Activated CD8-positive, alpha-beta T cell treated with anti-CD3 and anti-CD28 coated beads, Interleukin-2, amount 10 ng/mL, durations not matched to agents 7 days and 5 days (primary cell): ENCODE measurements around the gene TRMT61A. TPM values are rescaled to one million over a fixed set of nuclear protein-coding genes. Genes with fewer than 3 reads are reported as not detected.

Experiments
- ATAC-seq: fragments of 150-1000 bp; cut with Tn5 transposase; one replicate; pipeline ENCODE4 v1.10.0; 2021; ENCODE audit warnings: moderate library complexity
- CTCF ChIA-PET: fragments of 350-600 bp; sonication (Branson Sonifier 250); formaldehyde crosslinking; loops from one replicate; lab custom pipeline; 2021; ENCODE audit warnings: antibody characterized with exemption; lab: Charles Lee
- POLR2A ChIA-PET: fragments of 350-600 bp; sonication (Branson Sonifier 250); formaldehyde crosslinking; loops from one replicate; lab custom pipeline; 2021; ENCODE audit warnings: antibody characterized with exemption; lab: Charles Lee
- DNase-seq: peaks from one replicate; pipeline ENCODE4 v3.0.0-alpha.2; 2020
- H3K27ac Mint-ChIP-seq: one replicate; pipeline ENCODE4 v1.8.0; 2021; ENCODE audit warnings: mild to moderate bottlenecking, mixed read lengths
- H3K27me3 Mint-ChIP-seq: one replicate; pipeline ENCODE4 v1.8.0; 2021; ENCODE audit warnings: low read depth, mixed read lengths
- H3K36me3 Mint-ChIP-seq: one replicate; pipeline ENCODE4 v1.8.0; 2021; ENCODE audit warnings: low read depth, mixed read lengths
- H3K4me1 Mint-ChIP-seq: one replicate; pipeline ENCODE4 v1.8.0; 2021; ENCODE audit warnings: low read depth, mixed read lengths
- H3K4me3 Mint-ChIP-seq: one replicate; pipeline ENCODE4 v1.8.0; 2021; ENCODE audit warnings: mild to moderate bottlenecking, mixed read lengths
- H3K9me3 Mint-ChIP-seq: one replicate; pipeline ENCODE4 v1.8.0; 2022; ENCODE audit warnings: mixed read lengths; ENCODE audit not compliant: insufficient read depth
- total RNA-seq, 2 experiments: library from RNA; stranded (reverse); gene quantifications; one replicate each; pipeline ENCODE4 v1.2.3, GENCODE V29; 2021

The TRMT61A gene
- total RNA-seq, 2 experiments from 2014 or later: 8.5 to 8.8 TPM

DNA sequence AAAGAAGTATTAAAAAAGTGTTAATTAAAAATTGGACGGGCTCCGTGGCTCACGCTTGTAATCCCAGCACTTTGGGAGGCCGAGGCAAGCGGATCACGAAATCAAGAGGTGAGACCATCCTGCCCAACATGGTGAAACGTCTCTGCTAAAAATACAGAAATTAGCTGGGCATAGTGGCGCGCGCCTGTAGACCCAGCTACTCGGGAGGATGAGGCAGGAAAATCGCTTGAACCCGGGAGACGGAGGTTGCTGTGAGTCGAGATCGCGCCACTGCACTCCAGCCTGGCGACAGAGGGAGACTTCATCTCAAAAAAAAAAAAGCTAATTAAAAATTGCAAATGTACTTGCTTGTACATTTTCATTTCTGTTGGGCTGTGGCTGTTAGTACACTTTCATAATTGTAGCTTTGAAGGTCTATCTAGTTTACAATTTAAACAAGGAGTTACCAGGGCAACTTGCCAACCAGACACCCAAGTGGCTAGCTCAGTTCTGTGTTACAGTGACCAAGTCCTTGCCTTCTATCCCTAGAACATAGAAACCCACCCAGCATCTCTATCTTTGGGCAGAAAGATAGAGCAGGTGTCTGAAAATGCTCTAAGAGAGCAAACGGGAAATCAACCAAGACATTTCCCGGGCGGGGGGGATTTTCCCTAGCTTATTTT is 35.0 kb downstream of the TRMT61A start:
- Mint-ChIP-seq H3K27me3 (no peaks in the 10 kb centered on the region), H3K4me3 (peak overlapping the region; percentile 91), H3K9me3 (no peaks in the 10 kb centered on the region), H3K4me1 (peaks cover 46% of the 10 kb centered on the region), H3K36me3 (peaks cover 28% of the 10 kb centered on the region), H3K27ac (peak overlapping the region; percentile 33)
- no peak for DNase-seq
- ChIA-PET CTCF (interaction anchor here (0.7 to 1.8 kb wide), 2 partner anchors 11 to 45 kb away, joined by 3 to 4 read pairs; no protein-coding TSS in a partner anchor), POLR2A (interaction anchor here (0.6 kb wide), 2 partner anchors 34 to 65 kb away, joined by 3 read pairs; partner anchors contain the start of gene KLC1)
- no peak for ATAC-seq

DNA sequence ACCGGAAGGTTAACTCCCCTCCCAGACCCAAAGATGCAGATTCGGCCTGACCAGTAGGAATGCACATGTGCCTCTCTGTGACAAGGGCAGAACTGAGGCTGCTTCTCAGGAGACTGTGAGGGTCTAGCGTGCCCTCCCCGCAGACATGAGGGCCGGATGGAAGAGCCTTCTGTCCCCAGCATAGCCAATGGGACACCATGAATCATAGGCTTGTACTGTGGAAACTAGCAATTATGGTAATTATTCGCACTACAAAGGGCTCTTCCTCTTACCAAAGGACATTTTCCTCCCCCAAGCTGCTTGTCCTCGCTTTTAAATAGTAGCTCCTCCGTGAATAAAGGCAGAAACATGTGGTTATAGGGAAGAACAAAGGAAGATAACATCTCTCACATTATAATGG is 40.0 kb downstream of the TRMT61A start:
- Mint-ChIP-seq H3K36me3 (peaks cover 7% of the 10 kb centered on the region), H3K9me3 (no peaks in the 10 kb centered on the region), H3K4me1 (peaks cover 16% of the 10 kb centered on the region), H3K27me3 (no peaks in the 10 kb centered on the region), H3K27ac (no peak overlapping the region), H3K4me3 (no peak overlapping the region)
- ATAC-seq (no peak), DNase-seq (no peak)
- CTCF ChIA-PET: interaction anchor here (1.0 to 1.1 kb wide), 3 partner anchors 9 to 111 kb away, joined by 3 to 7 read pairs (median 3); no protein-coding TSS in a partner anchor
- POLR2A ChIA-PET: no interaction called here

DNA sequence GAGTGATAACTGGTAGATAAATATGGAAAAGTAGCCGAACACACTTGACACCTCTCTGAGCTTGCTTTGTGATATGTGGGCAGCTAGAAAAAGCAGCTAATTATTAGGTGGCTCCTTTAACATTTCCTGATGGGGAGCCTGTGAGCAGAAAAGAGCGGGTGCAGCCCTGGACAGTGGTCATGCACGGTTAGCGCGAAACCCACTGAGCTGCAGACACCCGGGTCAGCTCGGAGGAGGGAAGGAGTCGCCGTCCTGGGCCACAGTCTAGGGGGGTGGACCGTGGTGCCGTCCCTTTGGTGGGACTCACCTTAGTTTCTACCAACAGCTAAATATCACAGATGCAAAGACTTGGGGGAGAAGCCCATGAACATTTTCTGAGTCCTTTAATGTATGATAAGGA is 40.4 kb downstream of the TRMT61A start:
- no peak for ATAC-seq
- CTCF ChIA-PET: interaction anchor here (1.0 to 1.1 kb wide), 3 partner anchors 10 to 111 kb away, joined by 3 to 7 read pairs (median 3); no protein-coding TSS in a partner anchor
- H3K27ac Mint-ChIP-seq: no peak overlapping the region

GRCh38 chr14:103574104-103574503 is 45.1 kb downstream of the TRMT61A start:
- H3K4me3 Mint-ChIP-seq: no peak overlapping the region
- no peak overlapping the region for H3K27ac Mint-ChIP-seq
- DNase-seq (no peak), ATAC-seq (no peak)
- H3K27me3 Mint-ChIP-seq: no peaks in the 10 kb centered on the region
- ChIA-PET CTCF (interaction anchor here (0.6 to 1.4 kb wide), 3 partner anchors 13 to 238 kb away, joined by 3 to 4 read pairs (median 3); no protein-coding TSS in a partner anchor), POLR2A (no interaction called here)
- H3K36me3 Mint-ChIP-seq: peaks cover 13% of the 10 kb centered on the region
- no peaks in the 10 kb centered on the region for H3K9me3 Mint-ChIP-seq
- peaks cover 1% of the 10 kb centered on the region for H3K4me1 Mint-ChIP-seq

More for the DNA sequence above, 40.4 kb downstream of the TRMT61A start:
- POLR2A ChIA-PET: no interaction called here
- H3K27me3 Mint-ChIP-seq: no peaks in the 10 kb centered on the region
- H3K4me3 Mint-ChIP-seq: no peak overlapping the region
- no peak for DNase-seq
- peaks cover 13% of the 10 kb centered on the region for H3K4me1 Mint-ChIP-seq
- H3K9me3 Mint-ChIP-seq: no peaks in the 10 kb centered on the region
- peaks cover 8% of the 10 kb centered on the region for H3K36me3 Mint-ChIP-seq

DNA sequence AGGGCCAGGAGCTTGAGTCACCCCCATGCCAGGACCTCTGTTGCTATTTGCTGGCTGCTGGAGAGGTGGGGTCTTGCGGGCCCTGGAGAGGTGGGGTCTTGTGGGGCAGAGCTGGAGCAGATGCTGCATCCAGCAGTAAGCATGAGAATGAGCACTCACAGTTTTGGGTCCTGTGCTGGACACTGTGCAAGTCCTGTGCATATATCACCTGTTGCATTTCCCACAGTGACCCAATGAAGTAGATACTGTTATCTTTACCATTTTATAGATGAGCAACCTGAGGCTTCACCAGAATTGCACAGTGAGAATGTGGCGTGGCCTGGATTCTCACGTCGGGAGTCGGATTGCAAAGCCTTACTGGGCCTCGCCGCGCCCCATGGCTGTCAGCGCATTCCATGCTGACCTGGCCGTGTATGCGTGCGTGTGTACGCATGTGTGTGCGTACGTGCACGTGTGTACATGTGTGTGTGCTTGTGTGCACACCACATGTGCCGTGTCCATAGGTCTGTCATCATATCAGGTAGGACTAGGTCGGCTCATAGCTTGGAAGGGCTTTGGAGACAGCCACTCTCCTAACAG is 45.8 kb downstream of the TRMT61A start:
- CTCF ChIA-PET: interaction anchor here (1.4 kb wide), 1 partner anchor 105 kb away, joined by 4 read pairs; no protein-coding TSS in a partner anchor
- ATAC-seq: no peak

DNA sequence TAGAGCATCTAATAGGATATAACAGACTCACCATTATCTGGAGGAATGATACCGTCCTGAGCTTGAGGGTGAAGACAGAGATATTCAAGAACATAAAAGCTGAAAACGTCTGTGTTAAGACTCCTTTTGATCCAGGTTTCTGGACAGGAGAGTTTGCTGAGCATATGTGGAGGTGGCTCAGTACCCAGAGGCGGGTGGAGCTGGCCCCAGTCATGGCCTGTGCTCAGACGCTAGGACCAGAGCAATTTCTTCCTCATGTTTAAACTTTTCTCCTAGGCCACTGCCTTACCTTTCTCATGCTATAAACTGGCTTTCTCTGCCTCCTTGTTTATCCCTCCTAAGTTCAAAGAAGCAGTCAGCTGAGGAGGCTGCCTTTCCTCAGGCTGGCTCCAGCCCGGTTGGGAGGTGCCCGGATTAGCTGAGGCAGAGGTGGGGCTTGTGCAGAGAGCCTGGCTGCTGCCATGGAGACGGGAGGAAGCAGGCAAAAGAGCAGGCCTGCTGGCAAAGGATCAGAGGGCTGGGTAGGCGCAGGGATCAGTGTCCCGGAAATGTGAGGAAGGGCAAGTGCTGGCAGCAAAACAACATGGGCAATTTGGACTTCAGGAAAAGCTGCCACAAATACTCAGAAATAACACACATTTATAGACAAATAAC is 47.5 kb downstream of the TRMT61A start:
- ATAC-seq: no peak
- Mint-ChIP-seq H3K36me3 (peaks cover 13% of the 10 kb centered on the region), H3K9me3 (no peaks in the 10 kb centered on the region), H3K27ac (no peak overlapping the region), H3K27me3 (no peaks in the 10 kb centered on the region), H3K4me1 (no peaks in the 10 kb centered on the region), H3K4me3 (no peak overlapping the region)
- CTCF ChIA-PET: no interaction called here
- POLR2A ChIA-PET: no interaction called here
- DNase-seq: no peak

More for the DNA sequence above, 45.8 kb downstream of the TRMT61A start:
- no peaks in the 10 kb centered on the region for H3K27me3 Mint-ChIP-seq
- no peak for DNase-seq
- H3K4me3 Mint-ChIP-seq: no peak overlapping the region
- peaks cover 1% of the 10 kb centered on the region for H3K4me1 Mint-ChIP-seq
- no peaks in the 10 kb centered on the region for H3K9me3 Mint-ChIP-seq
- POLR2A ChIA-PET: no interaction called here
- H3K27ac Mint-ChIP-seq: no peak overlapping the region
- peaks cover 13% of the 10 kb centered on the region for H3K36me3 Mint-ChIP-seq

GRCh38 chr14:103578401-103579075 is 49.5 kb downstream of the TRMT61A start:
- DNase-seq: no peak
- no peak for ATAC-seq
- H3K4me3 Mint-ChIP-seq: no peak overlapping the region
- H3K9me3 Mint-ChIP-seq: no peaks in the 10 kb centered on the region
- no peak overlapping the region for H3K27ac Mint-ChIP-seq
- no peaks in the 10 kb centered on the region for H3K4me1 Mint-ChIP-seq
- H3K27me3 Mint-ChIP-seq: no peaks in the 10 kb centered on the region
- ChIA-PET POLR2A (no interaction called here), CTCF (no interaction called here)
- H3K36me3 Mint-ChIP-seq: peaks cover 11% of the 10 kb centered on the region

DNA sequence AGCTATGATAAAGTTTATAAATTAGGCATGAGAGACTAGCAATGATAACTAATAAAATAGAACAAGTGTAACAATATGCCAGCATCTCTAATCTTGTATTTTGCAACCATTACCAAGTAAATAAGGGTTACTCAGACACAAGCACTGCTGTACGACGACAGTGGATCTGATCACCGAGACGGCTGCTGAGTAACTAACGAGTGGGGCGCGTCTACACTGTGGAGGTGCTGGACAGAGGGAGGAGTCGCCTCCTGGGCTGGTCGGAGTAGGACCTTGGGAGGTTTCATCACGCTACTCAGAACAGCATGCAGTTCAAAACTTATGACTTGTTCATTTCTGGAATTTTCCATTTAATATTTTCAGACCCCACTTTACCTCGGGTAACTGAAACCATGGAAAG is 52.2 kb downstream of the TRMT61A start:
- no peaks in the 10 kb centered on the region for H3K27me3 Mint-ChIP-seq
- ATAC-seq: no peak
- POLR2A ChIA-PET: no interaction called here
- DNase-seq: no peak
- CTCF ChIA-PET: no interaction called here
- H3K4me1 Mint-ChIP-seq: no peaks in the 10 kb centered on the region
- no peak overlapping the region for H3K27ac Mint-ChIP-seq
- H3K36me3 Mint-ChIP-seq: peaks cover 3% of the 10 kb centered on the region
- no peak overlapping the region for H3K4me3 Mint-ChIP-seq
- H3K9me3 Mint-ChIP-seq: no peaks in the 10 kb centered on the region

- H3K4me1 Mint-ChIP-seq: no peaks in the 10 kb centered on the region
- DNase-seq: no peak
- ATAC-seq: no peak
- H3K27ac Mint-ChIP-seq: no peak overlapping the region
- POLR2A ChIA-PET: no interaction called here
- peaks cover 6% of the 10 kb centered on the region for H3K36me3 Mint-ChIP-seq
- CTCF ChIA-PET: no interaction called here
- H3K9me3 Mint-ChIP-seq: no peaks in the 10 kb centered on the region
- H3K4me3 Mint-ChIP-seq: no peak overlapping the region
- H3K27me3 Mint-ChIP-seq: no peaks in the 10 kb centered on the region
These were observed 53.1 kb downstream of the TRMT61A start for GRCh38 chr14:103581954-103582703.

DNA sequence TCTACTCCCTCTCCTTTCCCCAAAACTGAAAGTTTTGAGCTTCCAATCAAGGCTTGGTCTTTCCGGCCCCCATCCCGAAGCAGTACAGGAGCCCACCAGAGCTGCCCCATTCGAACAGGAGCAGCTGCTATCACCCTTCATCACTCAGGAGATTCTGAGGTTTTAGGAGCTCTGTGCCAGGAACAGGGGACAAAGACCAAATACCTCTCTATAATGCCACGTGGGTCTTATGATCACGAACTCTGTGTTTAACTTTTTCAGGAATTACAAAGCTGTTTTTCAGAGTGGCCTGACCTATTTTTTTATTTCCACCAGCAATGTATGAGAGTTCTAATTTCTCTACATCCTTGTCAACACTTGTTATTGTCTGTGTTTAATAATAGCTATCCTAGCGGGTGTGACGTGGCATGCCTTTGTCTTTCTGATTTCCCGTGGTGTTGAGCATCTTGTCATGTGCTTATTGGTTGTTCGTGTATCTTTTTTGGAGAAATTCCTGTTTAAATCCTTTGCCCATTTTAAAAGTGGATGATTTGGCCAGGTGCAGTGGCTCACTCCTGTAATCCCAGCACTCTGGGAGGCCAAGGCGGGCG is 55.4 kb downstream of the TRMT61A start:
- no peak overlapping the region for H3K4me3 Mint-ChIP-seq
- ChIA-PET POLR2A (no interaction called here), CTCF (no interaction called here)
- ATAC-seq: no peak
- H3K9me3 Mint-ChIP-seq: no peaks in the 10 kb centered on the region
- peaks cover 11% of the 10 kb centered on the region for H3K36me3 Mint-ChIP-seq
- H3K4me1 Mint-ChIP-seq: no peaks in the 10 kb centered on the region
- H3K27ac Mint-ChIP-seq: no peak overlapping the region
- H3K27me3 Mint-ChIP-seq: no peaks in the 10 kb centered on the region
- no peak for DNase-seq
